A549 (cell line): ENCODE data around the gene TENT5C. TPM values are rescaled to one million over a fixed set of nuclear protein-coding genes. Genes with fewer than 3 reads are reported as not detected.

ENCODE experiments used
- ATAC-seq, 2 experiments: fragments of 200-7000 bp in 1 of 2; fragments of >200 bp in 1 of 2; cut with Nextera tagmentation in 1 of 2; cut with Tn5 transposase in 1 of 2; 3 replicates each; pipeline versions ENCODE4 v1.8.0 to v1.9.1; 2018 to 2020; ENCODE audit warnings: mild to moderate bottlenecking in 1 of 2, moderate library complexity in 1 of 2
- CTCF ChIA-PET: fragments of 300-600 bp; sonication (Branson Sonifier 250); formaldehyde crosslinking; extraction: SDS; loops from one replicate; lab custom pipeline; 2021; ENCODE audit warnings: antibody characterized with exemption, inconsistent platforms; lab: Yijun Ruan, JAX
- POLR2A ChIA-PET: fragments of 350-600 bp; formaldehyde crosslinking; extraction: SDS; loops from one replicate; lab custom pipeline; 2021; ENCODE audit warnings: antibody characterized with exemption, inconsistent platforms; lab: Yijun Ruan, JAX
- DNase-seq, 2 experiments: peaks; one replicate each; pipeline versions ENCODE4 v3.0.0 to v3.0.0-alpha.2; 2011 to 2016; ENCODE audit warnings: low read depth in 1 of 2, low spot score in 1 of 2
- FAIRE-seq: peaks from 2 replicates; lab custom pipeline; 2011; peaks lifted over from hg19 to GRCh38; lab: Jason Lieb, UNC
- H3K27ac ChIP-seq, 2 experiments: fragments of >200 bp; sonication (Bioruptor Twin); formaldehyde crosslinking; 3 replicates each; pipeline ENCODE4 v1.5.1; 2016 to 2017
- H3K4me1 ChIP-seq: fragments of >200 bp; sonication (Bioruptor Twin); formaldehyde crosslinking; 3 replicates; pipeline ENCODE4 v1.6.1; 2016
- H3K4me2 ChIP-seq: fragments of >200 bp; sonication (Bioruptor Twin); formaldehyde crosslinking; 3 replicates; pipeline ENCODE4 v1.6.1; 2016
- H3K4me3 ChIP-seq: fragments of >200 bp; sonication (Bioruptor Twin); formaldehyde crosslinking; 3 replicates; pipeline ENCODE4 v1.5.1; 2016
- H3K9me3 ChIP-seq: fragments of >200 bp; sonication (Bioruptor Twin); formaldehyde crosslinking; 3 replicates; pipeline ENCODE4 v1.6.1; 2016
- CHD4 ChIP-seq: fragments of 200-600 bp; sonication (generic); IDR thresholded peaks from 2 replicates; pipeline ENCODE4 v1.6.1; 2016; ENCODE audit warnings: antibody characterized with exemption, mild to moderate bottlenecking, borderline replicate concordance
- HDAC2 ChIP-seq: fragments of 200-600 bp; sonication (generic); IDR thresholded peaks from 2 replicates; pipeline ENCODE4 v1.6.1; 2016
- HOXA7 ChIP-seq: fragments of 250-450 bp; sonication (Bioruptor Pico); IDR thresholded peaks from 2 replicates; pipeline ENCODE4 v1.5.0; 2020; ENCODE audit warnings: mild to moderate bottlenecking, moderate library complexity
- HOXB13 ChIP-seq: fragments of 250-450 bp; sonication (Bioruptor Pico); IDR thresholded peaks from 2 replicates; pipeline ENCODE4 v1.5.0; 2020; ENCODE audit warnings: low read depth, mild to moderate bottlenecking, moderate library complexity
- HOXB5 ChIP-seq: fragments of 250-450 bp; sonication (Bioruptor Pico); IDR thresholded peaks from 2 replicates; pipeline ENCODE4 v1.5.0; 2020; ENCODE audit warnings: mild to moderate bottlenecking, moderate library complexity
- JUN ChIP-seq, 2 experiments: fragments of >200 bp; sonication (Bioruptor Twin); formaldehyde crosslinking; IDR thresholded peaks; 2 replicates in 1 of 2; 3 replicates in 1 of 2; pipeline ENCODE4 v1.6.1; 2016 to 2017
- MAFK ChIP-seq: fragments of 450-650 bp; IDR thresholded peaks from 2 replicates; pipeline ENCODE4 v1.6.1; 2014; ENCODE audit not compliant: partially characterized antibody
- MAZ ChIP-seq: fragments of 150-350 bp; IDR thresholded peaks from 2 replicates; pipeline ENCODE4 v1.6.1; 2014; ENCODE audit warnings: antibody characterized with exemption, low read depth, low read length, borderline replicate concordance
- MYC ChIP-seq: IDR thresholded peaks from 2 replicates; pipeline ENCODE4 v1.6.1; 2012; ENCODE audit warnings: mild to moderate bottlenecking, inconsistent platforms, low read length, improper control_type of control experiment, borderline replicate concordance
- NFE2L2 ChIP-seq: fragments of 150-350 bp; conservative IDR thresholded peaks from 2 replicates; pipeline ENCODE4 v1.6.1; 2014; ENCODE audit warnings: low read length
- POLR2A ChIP-seq: IDR thresholded peaks from 2 replicates; pipeline ENCODE4 v1.6.1; 2012; ENCODE audit warnings: mild to moderate bottlenecking, low read length
- POLR2AphosphoS2 ChIP-seq: conservative IDR thresholded peaks from 2 replicates; pipeline ENCODE4 v1.6.1; 2012; ENCODE audit warnings: low read length, improper control_type of control experiment, inconsistent platforms
- RAD21 ChIP-seq, 2 experiments: fragments of >200 bp in 1 of 2; sonication (Bioruptor Twin) in 1 of 2; formaldehyde crosslinking in 1 of 2; IDR thresholded peaks in 1 of 2; conservative IDR thresholded peaks in 1 of 2; 2 replicates in 1 of 2; 3 replicates in 1 of 2; pipeline ENCODE4 v1.6.1; 2012 to 2018; ENCODE audit warnings: inconsistent platforms in 1 of 2
- RARB ChIP-seq: fragments of 250-450 bp; sonication (Bioruptor Pico); IDR thresholded peaks from 2 replicates; pipeline ENCODE4 v1.8.0; 2021; ENCODE audit warnings: mild to moderate bottlenecking, moderate library complexity
- RCOR1 ChIP-seq: fragments of 150-350 bp; IDR thresholded peaks from 2 replicates; pipeline ENCODE4 v1.6.1; 2014; ENCODE audit warnings: antibody characterized with exemption, low read length, low read depth
- RNF2 ChIP-seq: fragments of 200-600 bp; sonication (generic); IDR thresholded peaks from 2 replicates; pipeline ENCODE4 v1.6.1; 2016; ENCODE audit warnings: low read depth, mild to moderate bottlenecking, antibody characterized with exemption, moderate library complexity, borderline replicate concordance
- SREBF2 ChIP-seq: fragments of 450-650 bp; IDR thresholded peaks from 2 replicates; pipeline ENCODE4 v1.6.1; 2014; ENCODE audit warnings: mild to moderate bottlenecking, moderate library complexity
- ZFP36 ChIP-seq: fragments of 450-650 bp; IDR thresholded peaks from 2 replicates; pipeline ENCODE4 v1.6.1; 2014; ENCODE audit warnings: borderline replicate concordance; ENCODE audit not compliant: partially characterized antibody
- ZNF302 ChIP-seq: fragments of 250-450 bp; sonication (Bioruptor Pico); IDR thresholded peaks from 2 replicates; pipeline ENCODE4 v1.9.0; 2021; ENCODE audit warnings: inconsistent platforms, mild to moderate bottlenecking, moderate library complexity
- WGBS: methylation state at CpG from one replicate; pipeline ENCODE4 v1.1.6; 2017; ENCODE audit errors: missing lambda C conversion rate; 5-methylcytosine and 5-hydroxymethylcytosine counted together
- polyA plus RNA-seq, 4 experiments: library from polyadenylated mRNA; depleted of rRNA in 3 of 4; stranded (reverse); fragments of >200 nt; fragmentation: RNase III in 1 of 4; extraction: RNeasy Plus Mini Kit Qiagen cat#74134 plus additional on column Dnase treatment in 1 of 4; gene quantifications; 2 replicates in 3 of 4; 3 replicates in 1 of 4; pipeline ENCODE4 v1.2.3, GENCODE V29; 2011 to 2017
- TF ChIP-seq, protein P1 (sequence below): fragments of 150-350 bp; IDR thresholded peaks from 2 replicates; pipeline ENCODE4 v1.6.1; 2014; ENCODE audit warnings: low read depth, mild to moderate bottlenecking, low read length
- TF ChIP-seq, protein P2 (sequence below): IDR thresholded peaks from 2 replicates; pipeline ENCODE4 v1.6.1; 2012; ENCODE audit warnings: low read depth, borderline replicate concordance
- TF ChIP-seq, protein P3 (sequence below): fragments of 250-450 bp; sonication (Bioruptor Pico); IDR thresholded peaks from 2 replicates; pipeline ENCODE4 v1.5.0; 2020; ENCODE audit warnings: low read depth, mild to moderate bottlenecking, moderate library complexity
- TF ChIP-seq, protein P4 (sequence below): fragments of >200 bp; sonication (Bioruptor Twin); formaldehyde crosslinking; IDR thresholded peaks from 2 replicates; pipeline ENCODE4 v1.6.1; 2016
- TF ChIP-seq, protein P5 (sequence below): IDR thresholded peaks from 2 replicates; pipeline ENCODE4 v1.6.1; 2012

Gene TENT5C
- polyA plus RNA-seq, 2 of the 4 experiments (the other 2 are of a cell fraction): 0.14 to 0.17 TPM

DNA sequence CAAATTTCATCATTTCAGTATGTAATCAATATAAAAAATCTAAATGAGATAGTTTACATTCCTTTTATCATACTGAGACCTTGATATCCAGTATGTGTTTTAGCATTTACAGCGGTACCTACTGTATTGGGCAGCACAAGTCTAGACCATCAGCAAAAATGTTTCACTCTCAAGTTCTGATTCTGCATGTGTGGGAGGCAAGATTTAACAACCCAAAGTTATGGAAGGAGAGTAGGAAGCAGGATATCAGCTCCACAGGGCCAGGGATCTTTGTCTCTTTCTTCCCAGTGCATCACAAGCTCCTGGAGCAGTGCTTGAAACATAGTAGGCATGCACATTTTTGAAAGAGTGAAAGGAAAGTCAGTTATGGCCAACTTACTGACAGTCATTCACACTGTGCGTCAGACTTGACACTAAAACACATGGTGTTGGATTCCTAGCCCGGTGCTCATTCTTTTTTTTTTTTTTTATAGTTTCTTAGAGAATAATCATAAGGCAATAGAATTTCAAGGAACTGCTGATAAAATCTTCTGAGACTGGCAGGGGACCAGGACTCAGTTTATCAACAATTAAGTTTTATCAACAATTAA, 6.1 kb downstream of the TENT5C start:
- no peak for FAIRE-seq
- Histone ChIP-seq H3K9me3 (no peaks in the 10 kb centered on the region), H3K4me3 (no peak overlapping the region), H3K4me1 (peaks cover 14% of the 10 kb centered on the region), H3K27ac (no peak overlapping the region), H3K4me2 (no peak overlapping the region; the same call in 2 of the 3 replicates)
- ATAC-seq: no peak
- ChIA-PET POLR2A (no interaction called here), CTCF (interaction anchor here (1.0 kb wide), 1 partner anchor 77 kb away, joined by 3 read pairs; no protein-coding TSS in a partner anchor)
- DNase-seq: no peak
- WGBS: 65% methylated on average over 3 of the region's 3 CpGs
- TF ChIP-seq POLR2AphosphoS2: no peak
- TF ChIP-seq, protein P1, sequence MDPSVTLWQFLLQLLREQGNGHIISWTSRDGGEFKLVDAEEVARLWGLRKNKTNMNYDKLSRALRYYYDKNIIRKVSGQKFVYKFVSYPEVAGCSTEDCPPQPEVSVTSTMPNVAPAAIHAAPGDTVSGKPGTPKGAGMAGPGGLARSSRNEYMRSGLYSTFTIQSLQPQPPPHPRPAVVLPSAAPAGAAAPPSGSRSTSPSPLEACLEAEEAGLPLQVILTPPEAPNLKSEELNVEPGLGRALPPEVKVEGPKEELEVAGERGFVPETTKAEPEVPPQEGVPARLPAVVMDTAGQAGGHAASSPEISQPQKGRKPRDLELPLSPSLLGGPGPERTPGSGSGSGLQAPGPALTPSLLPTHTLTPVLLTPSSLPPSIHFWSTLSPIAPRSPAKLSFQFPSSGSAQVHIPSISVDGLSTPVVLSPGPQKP: no peak
- TF ChIP-seq HDAC2: no peak
- no peak for TF ChIP-seq NFE2L2
- TF ChIP-seq, all 56 proteins: peak for 0

DNA sequence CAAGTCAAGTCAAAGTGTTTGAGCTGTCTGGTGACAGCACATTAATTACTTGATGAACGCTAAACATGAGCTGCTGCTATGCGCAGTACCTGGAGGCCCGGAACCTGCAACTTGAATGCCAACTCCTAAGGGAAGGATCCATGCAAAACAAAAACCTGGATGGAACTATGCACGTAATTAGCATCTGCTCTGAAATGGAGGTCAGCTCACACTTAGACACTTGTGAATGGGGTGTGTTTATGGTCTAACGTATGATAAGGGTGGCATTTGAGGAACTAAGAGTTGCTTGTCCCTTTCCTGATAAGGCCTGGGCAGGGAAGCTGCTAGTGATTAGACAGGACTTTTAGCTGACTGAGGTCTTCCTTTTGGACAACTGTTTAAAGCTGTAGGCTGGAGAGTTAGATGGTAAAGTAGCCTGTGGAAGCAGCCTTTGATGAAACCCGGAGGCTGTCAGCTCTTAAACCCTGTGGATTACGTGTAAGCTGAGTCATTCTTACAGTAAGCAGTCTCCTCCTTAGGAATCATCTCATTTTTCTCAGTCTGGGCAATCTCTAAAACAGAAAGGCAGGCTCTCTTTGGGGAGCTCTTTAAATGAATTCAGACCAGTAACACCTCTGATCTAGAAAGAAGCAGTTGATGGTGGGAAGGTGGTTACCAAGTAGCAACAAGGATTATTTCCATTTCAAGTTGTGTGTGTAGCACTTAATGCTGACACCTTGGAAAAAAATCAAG, 6.8 kb downstream of the TENT5C start:
- peak; percentile 23 for TF ChIP-seq MAFK
- TF ChIP-seq HOXB5: no peak
- TF ChIP-seq, all 56 proteins: peak for 1
- WGBS: 62% methylated on average over 7 of the region's 7 CpGs

DNA sequence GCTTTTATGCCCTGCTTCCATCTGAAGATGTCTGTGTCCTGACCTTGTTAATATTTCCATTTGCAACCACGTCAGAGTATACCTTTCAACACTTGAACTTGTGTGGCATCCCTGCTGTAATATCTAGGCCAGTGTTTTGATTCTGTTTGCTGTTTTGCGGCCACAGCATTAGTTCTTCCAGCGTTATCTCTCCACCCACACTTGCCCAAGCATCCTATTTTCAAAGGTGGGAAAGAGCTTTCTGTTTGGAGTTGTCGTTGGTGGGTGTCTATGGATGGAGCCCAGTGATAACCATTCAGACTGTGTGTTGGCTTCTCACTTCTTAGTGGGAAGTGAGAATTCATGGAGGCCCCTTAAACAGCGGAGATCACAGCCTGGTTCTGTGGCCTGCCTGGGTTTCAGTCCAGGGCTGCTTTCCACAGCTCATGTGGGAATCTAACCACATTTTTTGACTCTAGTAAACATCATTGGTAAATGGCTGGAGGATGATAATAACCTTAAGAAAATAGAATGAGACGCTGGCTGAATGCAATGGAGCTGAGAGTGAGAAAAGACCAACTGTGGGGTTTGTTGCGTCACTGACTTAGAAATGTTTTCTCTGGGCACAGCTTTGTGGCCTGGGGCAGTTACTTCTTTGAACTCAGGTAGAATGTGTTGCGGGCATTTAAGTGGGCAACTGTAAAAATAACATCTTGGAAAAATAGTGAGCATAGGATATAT, 7.6 kb downstream of the TENT5C start:
- ATAC-seq: 0 out of 6 replicates have a peak, but pooled peaks of 1 of the 2 experiments have one; percentile 13
- CTCF ChIA-PET: interaction anchor here (1.2 kb wide), 1 partner anchor 146 kb away, joined by 3 read pairs; no protein-coding TSS in a partner anchor
- no peak for DNase-seq
- Histone ChIP-seq H3K4me2 (peak overlapping the region; percentile 55), H3K4me3 (no peak overlapping the region), H3K4me1 (peaks cover 14% of the 10 kb centered on the region), H3K27ac (peak overlapping the region; percentile 15 to 71; a peak in 4 of 6 replicates), H3K9me3 (no peaks in the 10 kb centered on the region)
- WGBS: 81% methylated on average over 8 of the region's 8 CpGs
- no peak for FAIRE-seq
- POLR2A ChIA-PET: no interaction called here
- TF ChIP-seq JUN (IDR thresholded peaks at IDR 0.05) (no peak), RAD21 (conservative IDR thresholded peaks at IDR 0.05 in 1 of 2, IDR thresholded peaks at IDR 0.05 in 1 of 2) (no peak), POLR2A (no peak), RCOR1 (no peak), SREBF2 (no peak), MAZ (no peak), HOXA7 (CRISPR knock-in tag) (no peak), MYC (no peak), RARB (CRISPR knock-in tag) (no peak), HDAC2 (no peak), RNF2 (no peak), ZNF302 (CRISPR knock-in tag) (no peak), POLR2AphosphoS2 (no peak), HOXB13 (no peak), CHD4 (no peak), ZFP36 (no peak)
- TF ChIP-seq, protein P2, sequence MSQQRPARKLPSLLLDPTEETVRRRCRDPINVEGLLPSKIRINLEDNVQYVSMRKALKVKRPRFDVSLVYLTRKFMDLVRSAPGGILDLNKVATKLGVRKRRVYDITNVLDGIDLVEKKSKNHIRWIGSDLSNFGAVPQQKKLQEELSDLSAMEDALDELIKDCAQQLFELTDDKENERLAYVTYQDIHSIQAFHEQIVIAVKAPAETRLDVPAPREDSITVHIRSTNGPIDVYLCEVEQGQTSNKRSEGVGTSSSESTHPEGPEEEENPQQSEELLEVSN: no peak
- TF ChIP-seq, protein P3, sequence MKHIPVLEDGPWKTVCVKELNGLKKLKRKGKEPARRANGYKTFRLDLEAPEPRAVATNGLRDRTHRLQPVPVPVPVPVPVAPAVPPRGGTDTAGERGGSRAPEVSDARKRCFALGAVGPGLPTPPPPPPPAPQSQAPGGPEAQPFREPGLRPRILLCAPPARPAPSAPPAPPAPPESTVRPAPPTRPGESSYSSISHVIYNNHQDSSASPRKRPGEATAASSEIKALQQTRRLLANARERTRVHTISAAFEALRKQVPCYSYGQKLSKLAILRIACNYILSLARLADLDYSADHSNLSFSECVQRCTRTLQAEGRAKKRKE (CRISPR knock-in tag): no peak
- TF ChIP-seq, protein P4, sequence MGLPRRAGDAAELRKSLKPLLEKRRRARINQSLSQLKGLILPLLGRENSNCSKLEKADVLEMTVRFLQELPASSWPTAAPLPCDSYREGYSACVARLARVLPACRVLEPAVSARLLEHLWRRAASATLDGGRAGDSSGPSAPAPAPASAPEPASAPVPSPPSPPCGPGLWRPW: no peak
- TF ChIP-seq, protein P5, sequence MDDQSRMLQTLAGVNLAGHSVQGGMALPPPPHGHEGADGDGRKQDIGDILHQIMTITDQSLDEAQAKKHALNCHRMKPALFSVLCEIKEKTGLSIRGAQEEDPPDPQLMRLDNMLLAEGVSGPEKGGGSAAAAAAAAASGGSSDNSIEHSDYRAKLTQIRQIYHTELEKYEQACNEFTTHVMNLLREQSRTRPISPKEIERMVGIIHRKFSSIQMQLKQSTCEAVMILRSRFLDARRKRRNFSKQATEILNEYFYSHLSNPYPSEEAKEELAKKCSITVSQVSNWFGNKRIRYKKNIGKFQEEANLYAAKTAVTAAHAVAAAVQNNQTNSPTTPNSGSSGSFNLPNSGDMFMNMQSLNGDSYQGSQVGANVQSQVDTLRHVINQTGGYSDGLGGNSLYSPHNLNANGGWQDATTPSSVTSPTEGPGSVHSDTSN: no peak

More for the DNA sequence above, 6.8 kb downstream of the TENT5C start:
- no peak for FAIRE-seq
- peak; percentile 16 to 32 for DNase-seq
- no peaks in the 10 kb centered on the region for H3K9me3 ChIP-seq
- peak; percentile 63 to 78; a peak in 4 of 6 replicates for ATAC-seq
- no peak overlapping the region for H3K4me3 ChIP-seq
- peaks cover 14% of the 10 kb centered on the region for H3K4me1 ChIP-seq
- ChIA-PET CTCF (interaction anchor here (1.2 kb wide), 1 partner anchor 147 kb away, joined by 3 read pairs; no protein-coding TSS in a partner anchor), POLR2A (no interaction called here)
- H3K27ac ChIP-seq: peak overlapping the region; percentile 15 to 71; a peak in 5 of 6 replicates
- H3K4me2 ChIP-seq: peak overlapping the region; percentile 55
